ENCODE measurements around the gene HECA. TPM values are rescaled to one million over a fixed set of nuclear protein-coding genes. Genes with fewer than 3 reads are reported as not detected.

The HECA gene, protein sequence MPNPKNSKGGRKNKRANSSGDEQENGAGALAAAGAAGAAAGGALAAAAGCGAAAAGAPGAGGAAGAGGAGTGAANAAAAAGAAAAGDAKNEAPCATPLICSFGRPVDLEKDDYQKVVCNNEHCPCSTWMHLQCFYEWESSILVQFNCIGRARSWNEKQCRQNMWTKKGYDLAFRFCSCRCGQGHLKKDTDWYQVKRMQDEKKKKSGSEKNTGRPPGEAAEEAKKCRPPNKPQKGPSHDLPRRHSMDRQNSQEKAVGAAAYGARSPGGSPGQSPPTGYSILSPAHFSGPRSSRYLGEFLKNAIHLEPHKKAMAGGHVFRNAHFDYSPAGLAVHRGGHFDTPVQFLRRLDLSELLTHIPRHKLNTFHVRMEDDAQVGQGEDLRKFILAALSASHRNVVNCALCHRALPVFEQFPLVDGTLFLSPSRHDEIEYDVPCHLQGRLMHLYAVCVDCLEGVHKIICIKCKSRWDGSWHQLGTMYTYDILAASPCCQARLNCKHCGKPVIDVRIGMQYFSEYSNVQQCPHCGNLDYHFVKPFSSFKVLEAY
- 1.3 to 2.9 TPM (median 2.2 TPM) in 5 replicates for total RNA-seq (2022; extraction: Qiagen RNA extraction; ENCODE audit: low read depth)

DNA sequence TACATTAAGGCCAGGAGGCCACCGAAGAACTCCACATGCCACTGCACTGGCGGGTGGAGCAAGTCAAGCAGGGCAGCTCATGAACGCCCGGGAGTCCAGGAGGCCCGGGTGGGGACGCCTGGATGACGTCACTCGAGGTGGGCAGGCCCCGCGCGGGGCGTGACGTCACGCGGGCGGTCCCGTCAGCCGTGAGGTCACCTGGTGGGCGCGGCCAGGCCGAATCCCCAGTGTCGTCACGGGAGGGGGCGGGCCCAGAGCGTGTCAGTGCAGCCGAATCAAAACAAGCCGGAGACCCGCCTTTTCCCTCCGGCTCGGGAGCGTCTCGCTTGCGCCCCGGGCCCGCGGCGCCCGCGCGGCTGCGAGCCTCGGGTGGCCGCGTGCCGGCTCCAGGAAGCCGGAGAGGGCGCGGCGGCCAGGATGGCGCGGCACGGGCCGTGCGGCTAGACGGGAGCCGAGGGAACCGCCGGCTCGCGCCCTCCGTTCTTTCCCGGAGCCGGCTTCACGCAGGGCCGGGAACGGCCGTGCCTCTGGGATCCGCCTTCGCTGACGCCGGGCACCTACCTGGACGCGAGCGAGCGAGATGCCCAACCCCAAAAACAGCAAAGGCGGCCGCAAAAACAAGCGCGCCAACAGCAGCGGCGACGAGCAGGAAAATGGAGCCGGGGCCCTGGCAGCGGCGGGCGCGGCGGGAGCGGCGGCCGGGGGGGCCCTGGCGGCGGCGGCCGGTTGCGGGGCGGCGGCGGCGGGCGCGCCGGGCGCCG is at the start of gene HECA:
TSS of gene HECA (plus strand) at position 264 of the 761 bp plus-strand sequence. CDS start at position 581, 317 bp downstream.

Other genes with a start within 250 kb of the HECA start
- gene REPS1, start 146.8 kb upstream of the HECA start, total RNA-seq (2022; extraction: Qiagen RNA extraction; ENCODE audit: low read depth) = 20.5 to 23.7 TPM (median 21.9 TPM) in 5 replicates
- 45.7 to 54.7 TPM (median 48.1 TPM) in 5 replicates for gene ABRACL, start 106.3 kb upstream of the HECA start, total RNA-seq (2022; extraction: Qiagen RNA extraction; ENCODE audit: low read depth)
- gene TXLNB, start 156.9 kb downstream of the HECA start, total RNA-seq (2022; extraction: Qiagen RNA extraction; ENCODE audit: low read depth) = not detected in 5 replicates
- gene CITED2, start 239.6 kb downstream of the HECA start, total RNA-seq (2022; extraction: Qiagen RNA extraction; ENCODE audit: low read depth) = 18.0 to 23.5 TPM (median 20.4 TPM) in 5 replicates

All from A549 treated with DMSO at 1 μM for 4 hours (cell line).